Heart left ventricle (tissue), 16 donors: ENCODE measurements around the gene RNASEH2B. TPM values are rescaled to one million over a fixed set of nuclear protein-coding genes. Genes with fewer than 3 reads are reported as not detected.
A peak's percentile ranks its signal among the peaks of the same experiment; 100 is the strongest.

Experiments
- ATAC-seq, 4 donors: fragments of 200-7000 bp; cut with Tn5 transposase; one replicate each; pipeline ENCODE4 v1.9.1; 2020 to 2022; ENCODE audit warnings: moderate library complexity in 4 of 4, mild to moderate bottlenecking in 3 of 4, moderate number of reproducible peaks in 1 of 4
- DNase-seq, 5 donors: peaks; one replicate each; pipeline ENCODE4 v3.0.0-alpha.2; 2020
- H3K27ac ChIP-seq, 12 donors: fragments of 200-600 bp; sonication (generic) in 4 of 12; one replicate each; pipeline versions ENCODE4 v1.5.0 to v1.8.0; 2016 to 2022; ENCODE audit warnings: mild to moderate bottlenecking in 2 of 12
- H3K27me3 ChIP-seq, 9 donors: fragments of 200-600 bp; sonication (generic) in 2 of 9; one replicate each; pipeline versions ENCODE4 v1.5.1 to v1.8.0; 2016 to 2022; ENCODE audit warnings: mild to moderate bottlenecking in 3 of 9
- H3K36me3 ChIP-seq, 9 donors: fragments of 200-600 bp; sonication (generic) in 2 of 9; one replicate each; pipeline versions ENCODE4 v1.5.0 to v1.8.0; 2018 to 2022; ENCODE audit warnings: mild to moderate bottlenecking in 2 of 9
- H3K4me1 ChIP-seq, 12 donors: fragments of 200-600 bp; sonication (generic) in 4 of 12; one replicate each; pipeline versions ENCODE4 v1.5.0 to v1.8.0; 2016 to 2022; ENCODE audit warnings: mild to moderate bottlenecking in 3 of 12
- H3K4me3 ChIP-seq, 12 donors: fragments of 200-600 bp; sonication (generic) in 4 of 12; one replicate each; pipeline versions ENCODE4 v1.5.0 to v1.8.0; 2017 to 2022; ENCODE audit warnings: mild to moderate bottlenecking in 9 of 12, moderate library complexity in 4 of 12
- H3K9me3 ChIP-seq, 12 donors: fragments of 200-600 bp; sonication (generic) in 4 of 12; one replicate each; pipeline versions ENCODE4 v1.5.0 to v1.8.0; 2016 to 2022; ENCODE audit warnings: mild to moderate bottlenecking in 1 of 12
- POLR2A ChIP-seq, 2 donors: fragments of 450-650 bp; IDR thresholded peaks; one replicate each; pipeline ENCODE4 v1.6.1; 2017; ENCODE audit warnings: antibody characterized with exemption in 2 of 2, mild to moderate bottlenecking in 2 of 2, moderate library complexity in 2 of 2
- WGBS, 4 donors: extraction: QIAGEN DNeasy Blood & Tissue Kit in 2 of 4; methylation state at CpG; one replicate each; pipeline versions ENCODE4 v1.1.5 to v1.1.7; 2013 to 2018; 5-methylcytosine and 5-hydroxymethylcytosine counted together
- intact Hi-C, 10 donors: fragments of 100-400 bp; cut with DNase I; formaldehyde crosslinking; loops; one replicate each; pipeline versions ENCODE4 v1.11.1 to v1.14.2; 2022
- polyA plus RNA-seq, 2 donors: library from polyadenylated mRNA; stranded (reverse); fragments of 200-250 nt; gene quantifications; one replicate each; pipeline ENCODE4 v1.2.3, GENCODE V29; 2013
- total RNA-seq, 9 donors: library from RNA; depleted of rRNA in 2 of 9; stranded (reverse); fragments of >200 nt in 2 of 9; fragmentation: NEBNext Ultra II Directional in 3 of 9; extraction: Animal tissue kit (Norgen Biotek cat#: 25700) in 3 of 9; gene quantifications; one replicate each; pipeline versions ENCODE4 v1.1.0 to v1.2.4, GENCODE V29; 2016 to 2023
- TF ChIP-seq, protein P1 (sequence below), 12 donors: fragments of 200-600 bp; sonication (generic) in 4 of 12; IDR thresholded peaks; one replicate each; pipeline versions ENCODE4 v1.5.0 to v1.8.0; 2018 to 2022; ENCODE audit warnings: antibody characterized with exemption in 12 of 12, mild to moderate bottlenecking in 5 of 12
- donor health status: ischemic (EF 13 %, LVEDD 7.1; RV severe dilation, severe dysfunction).
- donor health status: healthy with polysubstance abuse.
- donor health status: DM: no; HTN: yes; CAD: no.
- donor health status: DM: no; HTN: no; CAD: no.
- donor health status: ischemic (EF 25% LVEDD 6.9; RV normal size, moderate dysfunction).
- donor health status: ischemic (EF 25% LVEDD 5.7; RV mildly dilated, moderate dysfunction).
- donor health status: healthy.
- donor health status: DM: yes; HTN: yes; CAD: no.
- donor health status: ischemic (EF 35%, LVEDD 5.7; RV mildly dilated, moderate dysfunction).
- donor health status: nonischemic (EF 11% LVEDD 7.7; RV severe dilation, severe dysfunction).
- donor health status: DM: yes; HTN: yes; CAD: no.
- donor health status: PGD.
- donor health status: ischemic (EF 29% LVEDD 5.4; RV normal size, mild dysfunction).
- donor health status: nonischemic (EF 23%, LVEDD 6.1; RV moderate dilation, normal function).

Gene RNASEH2B
- total and polyA plus RNA-seq, 11 donors = 22.7 to 61.9 (median 43.4) TPM

DNA sequence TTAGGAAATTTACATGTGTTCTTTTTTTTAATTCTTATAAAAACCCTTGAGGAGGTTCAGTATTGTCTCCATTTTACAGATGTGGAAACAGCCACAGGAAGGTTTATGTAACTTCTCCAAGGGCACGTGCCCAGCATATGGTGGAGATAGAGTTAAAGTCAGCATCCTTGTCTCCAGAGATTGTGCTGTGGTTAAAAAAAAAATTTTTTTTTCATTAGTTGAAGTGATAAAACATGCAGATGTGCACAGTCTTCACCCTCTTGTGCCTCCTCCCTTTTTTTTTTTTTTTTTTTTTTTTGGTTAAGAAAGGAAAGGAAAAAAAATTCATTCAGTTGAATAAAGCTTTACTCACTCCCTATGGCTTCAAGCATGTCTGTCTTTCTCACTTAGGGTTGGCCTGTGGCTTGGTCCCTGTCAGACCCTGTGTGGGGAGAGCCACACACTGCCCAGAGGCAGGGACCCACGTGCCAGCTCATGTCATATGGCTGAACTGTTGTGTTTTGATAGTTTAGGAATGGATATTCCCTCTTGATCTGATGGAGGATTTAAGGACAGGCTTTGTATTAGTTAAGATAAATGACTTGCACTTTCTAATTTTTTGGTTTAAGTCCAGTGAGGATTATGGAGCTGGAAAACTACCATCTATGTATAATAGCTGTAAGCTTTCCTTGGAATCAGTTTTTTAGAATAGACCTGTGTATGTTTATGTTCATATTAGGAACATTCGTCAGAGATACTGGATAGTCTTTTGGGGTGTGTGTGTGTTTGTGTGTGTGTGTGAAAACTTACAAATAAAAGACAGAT lies 19.3 kb downstream of the RNASEH2B start:
- Histone ChIP-seq H3K9me3 (peaks cover 0 to 21% (median 10%) of the 10 kb centered on the region in 12 donors), H3K27me3 (no peaks in the 10 kb centered on the region), H3K4me3 (no peak overlapping the region), H3K4me1 (peaks cover 0 to 24% (median 8%) of the 10 kb centered on the region in 12 donors), H3K36me3 (peaks cover 0 to 36% (median 32%) of the 10 kb centered on the region in 9 donors), H3K27ac (peak overlapping the region in 1 of 12 donors; percentile 76)
- TF ChIP-seq POLR2A (IDR thresholded peaks at IDR 0.05) = no peak
- TF ChIP-seq, protein P1, sequence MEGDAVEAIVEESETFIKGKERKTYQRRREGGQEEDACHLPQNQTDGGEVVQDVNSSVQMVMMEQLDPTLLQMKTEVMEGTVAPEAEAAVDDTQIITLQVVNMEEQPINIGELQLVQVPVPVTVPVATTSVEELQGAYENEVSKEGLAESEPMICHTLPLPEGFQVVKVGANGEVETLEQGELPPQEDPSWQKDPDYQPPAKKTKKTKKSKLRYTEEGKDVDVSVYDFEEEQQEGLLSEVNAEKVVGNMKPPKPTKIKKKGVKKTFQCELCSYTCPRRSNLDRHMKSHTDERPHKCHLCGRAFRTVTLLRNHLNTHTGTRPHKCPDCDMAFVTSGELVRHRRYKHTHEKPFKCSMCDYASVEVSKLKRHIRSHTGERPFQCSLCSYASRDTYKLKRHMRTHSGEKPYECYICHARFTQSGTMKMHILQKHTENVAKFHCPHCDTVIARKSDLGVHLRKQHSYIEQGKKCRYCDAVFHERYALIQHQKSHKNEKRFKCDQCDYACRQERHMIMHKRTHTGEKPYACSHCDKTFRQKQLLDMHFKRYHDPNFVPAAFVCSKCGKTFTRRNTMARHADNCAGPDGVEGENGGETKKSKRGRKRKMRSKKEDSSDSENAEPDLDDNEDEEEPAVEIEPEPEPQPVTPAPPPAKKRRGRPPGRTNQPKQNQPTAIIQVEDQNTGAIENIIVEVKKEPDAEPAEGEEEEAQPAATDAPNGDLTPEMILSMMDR (IDR thresholded peaks at IDR 0.05) = no peak
- intact Hi-C loops = no loop called here
- 62 to 73% (median 70%) methylated on average over 3 of the region's 3 CpGs for WGBS, 4 donors
- DNase-seq (no peak), ATAC-seq (peak in 3 of 4 donors; percentile 26 to 36 (median 32))

DNA sequence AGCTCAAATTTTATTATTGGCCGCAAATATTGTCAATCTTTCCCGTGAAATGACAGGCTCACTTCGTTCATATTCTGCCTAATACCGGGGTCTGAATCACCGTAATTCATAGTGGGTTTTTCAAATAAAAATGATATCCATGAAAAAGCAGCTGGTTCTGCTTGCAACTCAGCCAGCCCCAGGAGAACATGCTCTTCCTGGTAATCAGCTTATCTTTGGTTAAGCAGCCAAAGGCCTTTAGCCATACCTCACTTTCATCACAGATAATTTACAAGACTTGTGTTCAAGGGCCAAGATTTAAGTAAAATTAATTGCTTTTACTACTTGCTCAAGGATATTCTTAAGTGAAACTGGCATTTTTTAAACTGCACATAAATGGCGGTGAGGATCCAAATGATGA lies 22.5 kb downstream of the RNASEH2B start:
- intact Hi-C loops = no loop called here
- H3K9me3 ChIP-seq = no peaks in the 10 kb centered on the region
- peaks cover 0 to 31% (median 8%) of the 10 kb centered on the region in 12 donors for H3K4me1 ChIP-seq
- H3K27me3 ChIP-seq = no peaks in the 10 kb centered on the region
- peaks cover 0 to 57% (median 45%) of the 10 kb centered on the region in 9 donors for H3K36me3 ChIP-seq
- TF ChIP-seq, protein P1 (IDR thresholded peaks at IDR 0.05) = no peak
- no peak for TF ChIP-seq POLR2A (IDR thresholded peaks at IDR 0.05)
- H3K4me3 ChIP-seq = no peak overlapping the region
- DNase-seq = no peak
- ATAC-seq = no peak
- WGBS, 4 donors = 90 to 98% (median 97%) methylated on average over 6 of the region's 6 CpGs
- no peak overlapping the region for H3K27ac ChIP-seq

DNA sequence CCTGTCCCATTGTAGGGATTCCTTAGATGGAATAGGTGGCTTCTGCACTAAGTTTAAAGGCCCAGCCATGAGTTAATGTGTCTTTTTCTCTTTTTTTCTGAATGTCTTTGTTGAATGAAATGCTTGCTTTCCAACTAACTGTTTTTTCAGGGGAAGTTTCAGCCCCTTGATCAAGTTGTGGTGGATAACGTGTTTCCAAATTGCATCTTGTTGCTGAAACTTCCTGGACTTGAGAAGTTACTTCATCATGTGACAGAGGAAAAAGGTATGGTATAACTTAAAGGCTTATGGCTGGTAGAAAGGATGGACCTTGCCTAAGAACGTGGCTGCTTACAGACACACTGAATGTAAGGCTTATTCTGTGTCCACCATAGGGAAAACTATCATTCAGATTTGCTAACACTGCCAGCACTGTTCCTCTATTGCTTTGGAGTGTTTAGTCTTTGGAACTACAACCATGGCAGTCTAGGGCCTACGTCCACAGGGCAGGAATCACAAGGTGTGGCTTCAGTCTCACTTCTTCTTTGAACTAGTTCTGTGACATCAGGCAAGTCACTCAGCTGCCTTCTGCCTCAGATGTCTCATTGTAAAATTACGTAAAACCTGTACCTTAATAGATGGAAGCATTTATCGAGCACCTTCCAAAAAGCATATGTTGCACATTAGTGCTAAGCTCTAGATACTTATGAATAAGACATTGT lies 25.3 kb downstream of the RNASEH2B start:
- TF ChIP-seq, protein P1 (IDR thresholded peaks at IDR 0.05) = no peak
- TF ChIP-seq POLR2A (IDR thresholded peaks at IDR 0.05) = no peak
- Histone ChIP-seq H3K9me3 (peaks cover 0 to 4% (median 0%) of the 10 kb centered on the region in 12 donors), H3K27me3 (no peaks in the 10 kb centered on the region), H3K27ac (no peak overlapping the region), H3K36me3 (peaks cover 0 to 66% (median 42%) of the 10 kb centered on the region in 9 donors), H3K4me3 (no peak overlapping the region), H3K4me1 (peaks cover 0 to 9% (median 0%) of the 10 kb centered on the region in 12 donors)
- ATAC-seq (no peak), DNase-seq (no peak)
- intact Hi-C loops = no loop called here
- 94 to 99% (median 95%) methylated on average over 5 of the region's 5 CpGs for WGBS, 4 donors

DNA sequence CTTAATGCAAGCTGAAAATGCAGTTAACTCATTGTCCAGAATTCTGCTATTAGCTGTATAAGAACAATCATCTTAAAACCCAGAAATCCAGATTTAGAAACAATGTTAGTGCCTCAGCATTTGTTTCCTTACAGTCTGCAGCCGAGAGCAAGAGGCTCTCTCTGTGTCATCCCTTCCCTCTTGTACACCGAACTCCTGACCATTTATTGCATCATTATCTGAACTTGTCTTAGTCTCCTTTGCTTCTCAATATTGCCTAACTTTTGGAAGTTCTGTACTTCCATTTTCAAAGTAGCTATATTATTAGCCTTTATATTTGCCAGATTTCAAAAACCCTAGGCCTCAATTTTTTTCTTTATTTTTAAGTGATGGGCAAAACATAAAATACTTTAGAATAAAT lies 27.1 kb downstream of the RNASEH2B start:
- ATAC-seq = peak in 2 of 4 donors; percentile 36 to 54
- intact Hi-C loops = no loop called here
- peaks cover 0 to 62% (median 24%) of the 10 kb centered on the region in 9 donors for H3K36me3 ChIP-seq

More for the DNA sequence above, 27.1 kb downstream of the RNASEH2B start:
- DNase-seq = no peak
- Histone ChIP-seq H3K27ac (peak overlapping the region in 1 of 12 donors; percentile 63), H3K9me3 (peaks cover 0 to 4% (median 0%) of the 10 kb centered on the region in 12 donors), H3K4me3 (no peak overlapping the region), H3K4me1 (peaks cover 0 to 9% (median 0%) of the 10 kb centered on the region in 12 donors), H3K27me3 (no peaks in the 10 kb centered on the region)
- 75 to 85% (median 79%) methylated on average over 2 of the region's 2 CpGs for WGBS, 4 donors
- no peak for TF ChIP-seq POLR2A (IDR thresholded peaks at IDR 0.05)
- TF ChIP-seq, protein P1 (IDR thresholded peaks at IDR 0.05) = no peak
